CD4-positive, alpha-beta T cell (primary cell): ENCODE results near the gene LPCAT1. TPM values are rescaled to one million over a fixed set of nuclear protein-coding genes. Genes with fewer than 3 reads are reported as not detected.

Experiments
- ATAC-seq: fragments of 200-7000 bp; cut with Tn5 transposase; one replicate; pipeline ENCODE4 v1.10.0; 2022; ENCODE audit warnings: mild to moderate bottlenecking; ENCODE audit not compliant: poor library complexity
- CTCF ChIA-PET: fragments of 350-600 bp; sonication (Branson Sonifier 250); formaldehyde crosslinking; loops from one replicate; lab custom pipeline; 2021; ENCODE audit warnings: antibody characterized with exemption, inconsistent platforms; lab: Charles Lee
- POLR2A ChIA-PET: fragments of 350-600 bp; sonication (Branson Sonifier 250); formaldehyde crosslinking; loops from one replicate; lab custom pipeline; 2021; ENCODE audit warnings: antibody characterized with exemption, inconsistent platforms; lab: Charles Lee
- DNase-seq, 14 experiments: peaks; one replicate each; pipeline ENCODE4 v3.0.0-alpha.2; 2013 to 2020; ENCODE audit warnings: mixed read lengths in 2 of 14
- H3K27ac ChIP-seq, 2 donors: one replicate each; pipeline versions ENCODE4 v1.5.1 to v1.7.0; 2013; ENCODE audit warnings: low read length in 2 of 2, low read depth in 1 of 2, mild to moderate bottlenecking in 1 of 2
- H3K27me3 ChIP-seq, 2 experiments: 1 replicate in 1 of 2; 2 replicates in 1 of 2; pipeline versions ENCODE4 v1.6.1 to v1.7.0; 2013; ENCODE audit warnings: low read length in 2 of 2, control low read depth in 1 of 2, mild to moderate bottlenecking in 1 of 2, moderate library complexity in 1 of 2; ENCODE audit not compliant: insufficient read depth in 2 of 2, control insufficient read depth in 1 of 2
- H3K36me3 ChIP-seq: one replicate; pipeline ENCODE4 v1.6.1; 2013; ENCODE audit warnings: low read length, control low read depth; ENCODE audit not compliant: insufficient read depth
- H3K4me1 ChIP-seq: one replicate; pipeline ENCODE4 v1.6.1; 2013; ENCODE audit warnings: low read length, control low read depth; ENCODE audit not compliant: insufficient read depth
- H3K4me3 ChIP-seq: one replicate; pipeline ENCODE4 v1.5.1; 2013; ENCODE audit warnings: mild to moderate bottlenecking, low read length, moderate library complexity
- H3K9me3 ChIP-seq, 2 experiments: 1 replicate in 1 of 2; 2 replicates in 1 of 2; pipeline versions ENCODE4 v1.6.1 to v1.7.0; 2013; ENCODE audit warnings: low read length in 2 of 2, mild to moderate bottlenecking in 2 of 2, control low read depth in 1 of 2, moderate library complexity in 1 of 2; ENCODE audit not compliant: control insufficient read depth in 1 of 2, insufficient read depth in 1 of 2
- H3K27ac Mint-ChIP-seq: one replicate; pipeline ENCODE4 v1.8.0; 2020; ENCODE audit warnings: mixed read lengths
- H3K27me3 Mint-ChIP-seq: one replicate; pipeline ENCODE4 v1.8.0; 2021; ENCODE audit warnings: mixed read lengths
- H3K36me3 Mint-ChIP-seq: one replicate; pipeline ENCODE4 v1.8.0; 2021; ENCODE audit warnings: low read depth, mixed read lengths
- H3K4me1 Mint-ChIP-seq: one replicate; pipeline ENCODE4 v1.8.0; 2021; ENCODE audit warnings: low read depth, mixed read lengths
- H3K4me3 Mint-ChIP-seq: one replicate; pipeline ENCODE4 v1.8.0; 2020; ENCODE audit warnings: mild to moderate bottlenecking, mixed read lengths
- H3K9me3 Mint-ChIP-seq: one replicate; pipeline ENCODE4 v1.8.0; 2020; ENCODE audit warnings: mixed read lengths
- CTCF ChIP-seq: fragments of 200-600 bp; IDR thresholded peaks from one replicate; pipeline ENCODE4 v1.8.0; 2022; ENCODE audit warnings: antibody characterized with exemption, mild to moderate bottlenecking
- intact Hi-C, 2 experiments: fragments of 100-400 bp; cut with DNase I in 1 of 2; cut with micrococcal nuclease in 1 of 2; formaldehyde crosslinking; loops; one replicate each; pipeline versions ENCODE4 v1.15.1 to v1.9.0; 2023 to 2025; cut with DNase I, micrococcal nuclease
- total RNA-seq, 174 experiments: library from RNA in 2 of 174; stranded (reverse) in 2 of 174; gene quantifications; one replicate each; pipeline ENCODE4 v1.2.3 and lab custom pipeline; 2021 to 2026

The LPCAT1 gene
- total RNA-seq, 2 experiments from 2014 or later = 20.4 to 21.2 TPM

GRCh38 chr5:1509346-1510085, 14.2 kb downstream of the LPCAT1 start:
- H3K36me3 Mint-ChIP-seq = peaks cover 13% of the 10 kb centered on the region
- no peak overlapping the region for H3K27ac Mint-ChIP-seq
- H3K27me3 Mint-ChIP-seq = no peaks in the 10 kb centered on the region
- peaks cover 5% of the 10 kb centered on the region for H3K4me1 Mint-ChIP-seq
- H3K4me1 ChIP-seq = peaks cover 27% of the 10 kb centered on the region
- peaks cover 37% of the 10 kb centered on the region for H3K36me3 ChIP-seq
- no peak overlapping the region for H3K4me3 Mint-ChIP-seq
- no peak overlapping the region for H3K27ac ChIP-seq
- H3K27me3 ChIP-seq = no peaks in the 10 kb centered on the region
- intact Hi-C loops = no loop called here
- H3K9me3 ChIP-seq = no peaks in the 10 kb centered on the region
- no peak overlapping the region for H3K4me3 ChIP-seq
- ChIA-PET CTCF (no interaction called here), POLR2A (no interaction called here)
- DNase-seq = peak in 1 of 14 experiments; percentile 11
- no peak for TF ChIP-seq CTCF
- no peaks in the 10 kb centered on the region for H3K9me3 Mint-ChIP-seq
- no peak for ATAC-seq

GRCh38 chr5:1508659-1509290, 15.0 kb downstream of the LPCAT1 start:
- H3K9me3 ChIP-seq = no peaks in the 10 kb centered on the region
- peak in 1 of 14 experiments; percentile 1 for DNase-seq
- H3K36me3 ChIP-seq = peaks cover 32% of the 10 kb centered on the region
- Mint-ChIP-seq H3K4me1 (peaks cover 8% of the 10 kb centered on the region), H3K27me3 (no peaks in the 10 kb centered on the region), H3K4me3 (no peak overlapping the region), H3K36me3 (peaks cover 13% of the 10 kb centered on the region), H3K27ac (no peak overlapping the region), H3K9me3 (no peaks in the 10 kb centered on the region)
- no peak for ATAC-seq
- no peak for TF ChIP-seq CTCF
- no peak overlapping the region for H3K4me3 ChIP-seq
- H3K27me3 ChIP-seq = no peaks in the 10 kb centered on the region
- intact Hi-C loops = no loop called here
- POLR2A ChIA-PET = no interaction called here
- peaks cover 25% of the 10 kb centered on the region for H3K4me1 ChIP-seq
- CTCF ChIA-PET = no interaction called here
- H3K27ac ChIP-seq = no peak overlapping the region

- CTCF ChIA-PET = no interaction called here
- H3K4me3 ChIP-seq = no peak overlapping the region
- Mint-ChIP-seq H3K4me3 (no peak overlapping the region), H3K27me3 (no peaks in the 10 kb centered on the region), H3K27ac (no peak overlapping the region), H3K4me1 (peaks cover 15% of the 10 kb centered on the region), H3K36me3 (peaks cover 14% of the 10 kb centered on the region), H3K9me3 (no peaks in the 10 kb centered on the region)
- H3K27ac ChIP-seq = no peak overlapping the region
- peaks cover 27% of the 10 kb centered on the region for H3K4me1 ChIP-seq
- no peak for TF ChIP-seq CTCF
- no peaks in the 10 kb centered on the region for H3K27me3 ChIP-seq
- no peaks in the 10 kb centered on the region for H3K9me3 ChIP-seq
- DNase-seq (no peak), ATAC-seq (no peak)
- H3K36me3 ChIP-seq = peaks cover 32% of the 10 kb centered on the region
- POLR2A ChIA-PET = no interaction called here
- intact Hi-C loops = no loop called here
These were observed 15.7 kb downstream of the LPCAT1 start for GRCh38 chr5:1507961-1508658.
